HAP-1 (cell line): ENCODE measurements around the gene RPL13.
"Not testable (repeated sequence)": the region's sequence is repeated elsewhere in the genome, so short reads cannot be mapped to it uniquely, and the experiment has no call there.

Experiments
- DNase-seq, 2 experiments: peaks; one replicate each; pipeline ENCODE4 v3.0.0-alpha.2; 2016 to 2020; ENCODE audit warnings: low spot score in 2 of 2
- H3K27me3 ChIP-seq: fragments of 250-450 bp; sonication (Bioruptor Pico); 2 replicates; pipeline ENCODE4 v1.5.1; 2020; ENCODE audit warnings: low read depth, mild to moderate bottlenecking, moderate library complexity
- H3K36me3 ChIP-seq: fragments of 250-450 bp; sonication (Bioruptor Pico); replicated peaks from 2 replicates; pipeline ENCODE4 v1.5.1; 2020; ENCODE audit warnings: mild to moderate bottlenecking
- H3K4me1 ChIP-seq: fragments of 250-450 bp; sonication (Bioruptor Pico); 2 replicates; pipeline ENCODE4 v1.5.1; 2020; ENCODE audit warnings: mild to moderate bottlenecking
- H3K4me3 ChIP-seq: fragments of 250-450 bp; sonication (Bioruptor Pico); 2 replicates; pipeline ENCODE4 v1.5.1; 2020; ENCODE audit warnings: mild to moderate bottlenecking, moderate library complexity
- H3K9me3 ChIP-seq: fragments of 250-450 bp; sonication (Bioruptor Pico); 2 replicates; pipeline ENCODE4 v1.5.1; 2020; ENCODE audit warnings: mild to moderate bottlenecking, moderate library complexity
- in situ Hi-C: fragments of 300-500 bp; cut with MboI; formaldehyde crosslinking; loops from 3 replicates; pipeline ENCODE4 v1.14.3; 2020; ENCODE audit warnings: low sequenced_read_pairs, inconsistent platforms, mixed read lengths

RPL13 gene

DNA sequence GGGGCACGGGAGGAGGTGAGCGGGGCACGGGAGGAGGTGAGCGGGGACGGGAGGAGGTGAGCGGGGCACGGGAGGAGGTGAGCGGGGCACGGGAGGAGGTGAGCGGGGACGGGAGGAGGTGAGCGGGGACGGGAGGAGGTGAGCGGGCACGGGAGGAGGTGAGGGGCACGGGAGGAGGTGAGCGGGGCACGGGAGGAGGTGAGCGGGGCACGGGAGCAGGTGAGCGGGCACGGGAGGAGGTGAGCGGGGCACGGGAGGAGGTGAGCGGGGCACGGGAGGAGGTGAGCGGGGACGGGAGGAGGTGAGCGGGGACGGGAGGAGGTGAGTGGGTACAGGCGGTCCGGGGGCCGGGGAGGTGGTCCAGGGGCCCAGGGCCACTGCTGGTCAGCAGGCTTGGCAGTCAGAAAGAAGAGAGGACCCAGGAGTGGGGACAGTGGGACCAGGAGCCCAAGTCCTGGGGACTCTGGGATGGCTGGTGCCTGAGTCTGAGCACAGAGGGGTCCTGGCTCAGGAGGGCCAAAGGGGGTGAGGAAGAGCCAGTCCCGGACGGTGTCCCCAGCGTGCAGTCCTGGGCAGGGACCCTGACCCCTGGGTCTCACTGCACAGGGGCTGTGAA lies 10.6 kb downstream of the RPL13 start:
- not testable (repeated sequence) for DNase-seq, H3K27me3 ChIP-seq, H3K4me1 ChIP-seq, H3K36me3 ChIP-seq, H3K4me3 ChIP-seq, H3K9me3 ChIP-seq
- in situ Hi-C loops = loop anchor here (25.0 kb wide), 1 partner anchor 759 kb away; the partner anchor contains the start of genes APRT and CDT1

DNA sequence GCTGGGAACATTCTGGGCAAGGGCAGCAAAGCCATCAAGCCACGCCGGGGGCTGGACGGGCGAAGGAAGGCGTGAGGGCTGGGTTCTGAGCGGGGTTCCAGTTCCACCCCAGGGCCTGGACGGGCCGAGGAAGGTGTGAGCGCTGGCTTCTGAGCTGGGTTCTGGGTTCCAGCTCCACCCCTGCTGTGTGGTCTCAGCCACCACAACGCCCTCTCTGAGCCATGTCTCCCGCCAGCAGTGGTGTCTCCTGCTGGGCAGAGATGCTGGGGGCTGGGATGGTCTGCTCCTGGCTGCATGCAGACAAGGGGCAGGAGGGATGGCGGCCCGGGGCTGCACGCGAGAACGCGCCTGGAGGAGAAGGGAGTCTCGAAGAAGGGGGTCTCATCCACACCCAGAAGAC lies 11.2 kb downstream of the RPL13 start:
- DNase-seq = no peak
- no peaks in the 10 kb centered on the region for H3K9me3 ChIP-seq
- H3K4me3 ChIP-seq = no peak overlapping the region
- H3K27me3 ChIP-seq = no peaks in the 10 kb centered on the region
- peaks cover 6% of the 10 kb centered on the region for H3K4me1 ChIP-seq
- in situ Hi-C loops = loop anchor here (25.0 kb wide), 1 partner anchor 759 kb away; the partner anchor contains the start of genes APRT and CDT1
- no peaks in the 10 kb centered on the region for H3K36me3 ChIP-seq

- H3K27me3 ChIP-seq = no peaks in the 10 kb centered on the region
- peaks cover 3% of the 10 kb centered on the region for H3K36me3 ChIP-seq
- H3K4me1 ChIP-seq = peaks cover 6% of the 10 kb centered on the region
- DNase-seq = no peak
- in situ Hi-C loops = loop anchor here (25.0 kb wide), 1 partner anchor 760 kb away; the partner anchor contains the start of genes APRT and CDT1
- H3K4me3 ChIP-seq = no peak overlapping the region
- no peaks in the 10 kb centered on the region for H3K9me3 ChIP-seq
These were observed 11.6 kb downstream of the RPL13 start for GRCh38 chr16:89572073-89572484.

GRCh38 chr16:89572485-89573205 lies 12.2 kb downstream of the RPL13 start:
- no peaks in the 10 kb centered on the region for H3K27me3 ChIP-seq

DNA sequence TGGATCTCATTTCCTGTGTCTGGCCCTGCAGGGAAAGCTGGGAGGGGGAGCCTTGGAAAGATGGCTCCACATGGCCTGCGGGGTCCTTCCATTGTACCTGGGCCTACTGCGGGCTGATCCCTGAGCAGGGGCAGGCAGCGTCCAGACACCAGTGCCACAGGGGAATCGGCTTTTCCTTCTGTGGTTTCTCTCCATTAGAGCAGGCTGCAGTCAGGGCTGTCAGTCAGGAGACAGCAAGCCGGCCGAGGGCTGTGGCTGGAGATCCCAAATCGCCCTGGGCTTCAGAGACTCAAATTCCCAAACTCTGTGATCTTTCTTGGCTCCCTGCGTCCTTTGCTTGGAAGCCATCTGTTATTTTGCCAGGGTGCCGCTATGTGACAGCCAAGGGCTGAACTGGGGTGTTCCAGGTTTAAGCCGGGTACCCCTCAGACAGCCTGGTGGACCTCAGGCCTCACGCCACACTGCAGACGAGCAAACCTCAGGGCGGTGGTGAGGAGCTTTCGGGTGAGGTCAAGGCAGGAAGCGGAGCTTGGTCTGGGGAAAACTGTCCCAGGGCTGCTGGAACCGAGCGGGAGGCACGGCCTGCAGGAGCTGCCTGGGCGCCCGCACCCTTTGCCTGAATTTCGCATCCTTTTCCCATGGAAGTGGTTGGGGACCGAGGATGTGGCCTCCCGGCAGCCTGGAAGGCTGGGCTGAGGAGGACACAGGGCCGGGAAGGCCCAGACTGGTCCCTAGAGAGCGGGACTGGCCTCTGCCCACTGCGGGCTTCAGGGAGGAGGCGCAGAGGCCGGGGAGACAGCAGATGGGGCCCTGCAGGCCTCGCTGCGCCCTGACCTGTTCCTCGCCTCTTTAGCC lies 13.6 kb downstream of the RPL13 start:
- no peaks in the 10 kb centered on the region for H3K27me3 ChIP-seq
- H3K4me3 ChIP-seq = peak overlapping the region; percentile 47
- peaks cover 6% of the 10 kb centered on the region for H3K4me1 ChIP-seq
- DNase-seq = no peak
- H3K36me3 ChIP-seq = peaks cover 21% of the 10 kb centered on the region
- in situ Hi-C loops = loop anchor here (25.0 kb wide), 1 partner anchor 762 kb away; the partner anchor contains the start of genes APRT and CDT1
- no peaks in the 10 kb centered on the region for H3K9me3 ChIP-seq

More at GRCh38 chr16:89572485-89573205, 12.2 kb downstream of the RPL13 start:
- Histone ChIP-seq H3K4me1 (peaks cover 6% of the 10 kb centered on the region), H3K36me3 (peaks cover 8% of the 10 kb centered on the region), H3K4me3 (no peak overlapping the region), H3K9me3 (no peaks in the 10 kb centered on the region)
- no peak for DNase-seq
- in situ Hi-C loops = loop anchor here (25.0 kb wide), 1 partner anchor 760 kb away; the partner anchor contains the start of genes APRT and CDT1

DNA sequence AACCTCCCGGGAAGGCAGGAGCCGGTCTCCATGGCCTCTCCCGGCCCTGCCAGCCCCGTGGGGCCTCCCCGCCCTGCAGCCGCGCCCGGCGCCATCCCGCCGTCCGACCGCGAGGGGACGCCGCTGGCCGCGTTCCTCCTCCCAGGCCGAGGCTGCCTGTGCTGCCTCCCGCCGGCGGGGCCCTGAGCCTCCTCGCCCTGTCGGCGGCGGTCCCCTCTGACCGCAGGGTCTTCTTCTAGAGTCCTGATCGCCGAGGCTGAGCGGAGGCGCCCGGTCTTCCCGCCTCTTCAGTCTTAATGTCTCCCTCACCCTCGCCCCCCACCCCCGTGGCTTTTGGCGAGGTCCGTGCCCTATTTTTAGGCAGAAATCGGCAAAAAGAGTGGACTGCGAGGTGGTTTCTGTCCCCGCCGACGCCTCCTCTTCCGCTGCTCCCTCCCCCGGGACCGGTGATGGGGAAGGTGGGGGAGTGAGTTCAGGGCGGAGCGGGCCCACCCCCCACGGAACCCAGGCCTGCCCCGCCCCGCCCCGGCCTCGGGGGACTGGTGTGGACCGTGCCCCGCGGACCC lies 14.3 kb downstream of the RPL13 start:
- in situ Hi-C loops = loop anchor here (25.0 kb wide), 1 partner anchor 762 kb away; the partner anchor contains the start of genes APRT and CDT1
- H3K9me3 ChIP-seq = no peaks in the 10 kb centered on the region
- H3K4me1 ChIP-seq = peaks cover 6% of the 10 kb centered on the region
- DNase-seq = peak; percentile 71 to 85
- H3K36me3 ChIP-seq = peaks cover 24% of the 10 kb centered on the region
- H3K4me3 ChIP-seq = peak overlapping the region; percentile 47
- no peaks in the 10 kb centered on the region for H3K27me3 ChIP-seq

GRCh38 chr16:89575247-89576152 lies 15.0 kb downstream of the RPL13 start, which contains the start of gene CPNE7:
CPNE7 (plus strand) TSS chr16:89575758; CDS start chr16:89575898, 140 bp downstream.
- in situ Hi-C loops = no loop called here
- DNase-seq = peak; percentile 32 to 68
- H3K9me3 ChIP-seq = no peaks in the 10 kb centered on the region

DNA sequence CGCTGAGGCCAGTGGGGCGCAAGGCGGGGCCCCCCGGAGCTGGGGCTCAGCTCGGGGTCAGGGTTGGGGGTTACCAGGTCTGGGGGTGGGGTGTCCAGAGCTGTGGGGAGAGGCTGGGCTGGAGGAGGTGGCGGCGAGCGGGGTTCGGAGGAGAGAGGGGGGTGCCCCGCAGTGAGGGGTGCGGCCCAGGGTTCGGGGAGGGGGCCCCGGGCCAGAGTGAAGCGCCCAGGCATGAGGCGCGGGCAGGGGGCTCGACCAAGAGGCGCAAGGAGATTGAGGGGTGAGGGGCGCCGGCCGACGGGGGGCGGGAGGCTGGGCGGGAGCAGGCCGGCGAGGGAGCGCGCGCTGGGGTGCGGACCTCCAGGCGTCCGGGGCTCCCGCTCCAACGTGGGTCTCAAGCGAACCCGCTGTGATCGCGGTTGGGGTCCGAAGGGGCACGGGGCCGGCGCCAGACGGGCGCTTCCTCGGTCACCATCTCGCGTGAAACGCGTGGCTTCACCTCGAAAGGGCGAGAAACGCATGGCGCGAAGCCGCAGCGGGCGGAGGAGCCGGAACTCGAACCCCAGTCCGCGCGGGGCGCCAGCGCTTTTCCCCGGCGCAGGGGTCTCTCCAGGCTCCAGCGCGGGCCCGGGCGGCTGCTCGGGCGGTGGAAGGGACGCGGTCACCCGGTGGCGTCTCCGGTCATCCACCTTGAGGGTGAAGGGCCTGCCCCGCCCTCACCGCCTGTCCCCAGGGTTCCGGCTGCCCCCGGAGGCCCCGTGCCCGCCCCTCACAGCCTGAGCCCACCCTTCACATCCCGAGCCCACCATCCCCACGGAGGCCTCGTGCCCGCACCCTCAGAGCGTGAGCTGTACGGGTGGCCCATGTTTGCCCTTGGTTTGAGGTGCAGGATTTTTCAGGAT lies 15.9 kb downstream of the RPL13 start:
- H3K4me1 ChIP-seq = peaks cover 6% of the 10 kb centered on the region
- DNase-seq = peak in 1 of 2 experiments; percentile 17
- peaks cover 29% of the 10 kb centered on the region for H3K36me3 ChIP-seq
- no peaks in the 10 kb centered on the region for H3K9me3 ChIP-seq
- in situ Hi-C loops = no loop called here
- H3K27me3 ChIP-seq = no peaks in the 10 kb centered on the region
- peak overlapping the region; percentile 58 for H3K4me3 ChIP-seq

More at GRCh38 chr16:89575247-89576152, 15.0 kb downstream of the RPL13 start, which contains the start of gene CPNE7:
- Histone ChIP-seq H3K4me1 (peaks cover 6% of the 10 kb centered on the region), H3K27me3 (no peaks in the 10 kb centered on the region), H3K36me3 (peaks cover 24% of the 10 kb centered on the region), H3K4me3 (peak within 1 kb of the TSS; percentile 58)

DNA sequence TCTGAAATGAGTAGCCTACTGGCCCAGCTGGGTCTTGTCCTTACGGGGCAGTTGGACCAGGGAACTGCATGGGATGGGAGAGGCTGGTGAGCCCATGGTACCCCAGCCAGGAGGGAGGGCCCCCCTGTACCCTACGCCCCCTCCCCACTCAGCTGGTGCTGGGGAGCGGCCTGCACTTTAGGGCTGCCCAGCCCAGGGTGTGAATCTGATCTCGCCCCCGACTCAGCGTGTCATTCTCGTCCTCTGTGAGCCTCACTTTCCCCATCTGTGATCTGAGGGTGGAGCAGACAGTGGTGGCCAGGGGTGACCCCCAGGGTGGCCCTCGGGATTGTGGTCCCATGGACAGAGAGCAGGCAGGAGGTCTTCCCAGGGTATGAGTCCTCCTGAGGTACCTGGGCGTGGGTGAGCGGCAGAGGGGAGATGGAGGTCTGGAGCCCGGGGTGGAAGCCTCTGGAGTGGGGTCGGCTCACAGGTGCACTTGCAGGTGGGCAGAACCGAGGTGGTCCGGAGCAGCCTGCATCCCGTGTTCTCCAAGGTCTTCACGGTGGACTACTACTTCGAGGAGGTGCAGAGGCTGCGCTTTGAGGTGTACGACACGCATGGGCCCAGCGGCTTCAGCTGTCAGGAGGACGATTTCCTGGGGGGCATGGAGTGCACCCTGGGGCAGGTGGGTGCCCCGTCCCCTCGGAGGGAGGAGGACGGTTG lies 16.7 kb downstream of the RPL13 start:
- Histone ChIP-seq H3K4me1 (peaks cover 6% of the 10 kb centered on the region), H3K4me3 (peak overlapping the region; percentile 58)
- in situ Hi-C loops = no loop called here

GRCh38 chr16:89579351-89579750 lies 18.9 kb downstream of the RPL13 start:
- DNase-seq = no peak
- Histone ChIP-seq H3K4me1 (peaks cover 2% of the 10 kb centered on the region), H3K36me3 (peaks cover 58% of the 10 kb centered on the region), H3K27me3 (no peaks in the 10 kb centered on the region), H3K4me3 (no peak overlapping the region), H3K9me3 (no peaks in the 10 kb centered on the region)
- in situ Hi-C loops = no loop called here

More for the DNA sequence above, 16.7 kb downstream of the RPL13 start:
- H3K27me3 ChIP-seq = no peaks in the 10 kb centered on the region
- no peaks in the 10 kb centered on the region for H3K9me3 ChIP-seq
- no peak for DNase-seq
- H3K36me3 ChIP-seq = peaks cover 37% of the 10 kb centered on the region

- H3K9me3 ChIP-seq = no peaks in the 10 kb centered on the region
- no peak overlapping the region for H3K4me3 ChIP-seq
- H3K4me1 ChIP-seq = no peaks in the 10 kb centered on the region
- H3K27me3 ChIP-seq = no peaks in the 10 kb centered on the region
- H3K36me3 ChIP-seq = peaks cover 68% of the 10 kb centered on the region
- no peak for DNase-seq
- in situ Hi-C loops = no loop called here
These were observed 20.7 kb downstream of the RPL13 start for GRCh38 chr16:89581045-89581695.
